CD4-positive, alpha-beta T cell (primary cell): ENCODE data around the gene KCNJ6. TPM values are rescaled to one million over a fixed set of nuclear protein-coding genes. Genes with fewer than 3 reads are reported as not detected.

ENCODE experiments used
- ATAC-seq: fragments of 200-7000 bp; cut with Tn5 transposase; one replicate; pipeline ENCODE4 v1.10.0; 2022; ENCODE audit warnings: mild to moderate bottlenecking; ENCODE audit not compliant: poor library complexity
- CTCF ChIA-PET: fragments of 350-600 bp; sonication (Branson Sonifier 250); formaldehyde crosslinking; loops from one replicate; lab custom pipeline; 2021; ENCODE audit warnings: antibody characterized with exemption, inconsistent platforms; lab: Charles Lee
- POLR2A ChIA-PET: fragments of 350-600 bp; sonication (Branson Sonifier 250); formaldehyde crosslinking; loops from one replicate; lab custom pipeline; 2021; ENCODE audit warnings: antibody characterized with exemption, inconsistent platforms; lab: Charles Lee
- DNase-seq, 14 experiments: peaks; one replicate each; pipeline ENCODE4 v3.0.0-alpha.2; 2013 to 2020; ENCODE audit warnings: mixed read lengths in 2 of 14
- H3K27ac ChIP-seq, 2 donors: one replicate each; pipeline versions ENCODE4 v1.5.1 to v1.7.0; 2013; ENCODE audit warnings: low read length in 2 of 2, low read depth in 1 of 2, mild to moderate bottlenecking in 1 of 2
- H3K27me3 ChIP-seq, 2 experiments: 1 replicate in 1 of 2; 2 replicates in 1 of 2; pipeline versions ENCODE4 v1.6.1 to v1.7.0; 2013; ENCODE audit warnings: low read length in 2 of 2, control low read depth in 1 of 2, mild to moderate bottlenecking in 1 of 2, moderate library complexity in 1 of 2; ENCODE audit not compliant: insufficient read depth in 2 of 2, control insufficient read depth in 1 of 2
- H3K36me3 ChIP-seq: one replicate; pipeline ENCODE4 v1.6.1; 2013; ENCODE audit warnings: low read length, control low read depth; ENCODE audit not compliant: insufficient read depth
- H3K4me1 ChIP-seq: one replicate; pipeline ENCODE4 v1.6.1; 2013; ENCODE audit warnings: low read length, control low read depth; ENCODE audit not compliant: insufficient read depth
- H3K4me3 ChIP-seq: one replicate; pipeline ENCODE4 v1.5.1; 2013; ENCODE audit warnings: mild to moderate bottlenecking, low read length, moderate library complexity
- H3K9me3 ChIP-seq, 2 experiments: 1 replicate in 1 of 2; 2 replicates in 1 of 2; pipeline versions ENCODE4 v1.6.1 to v1.7.0; 2013; ENCODE audit warnings: low read length in 2 of 2, mild to moderate bottlenecking in 2 of 2, control low read depth in 1 of 2, moderate library complexity in 1 of 2; ENCODE audit not compliant: control insufficient read depth in 1 of 2, insufficient read depth in 1 of 2
- H3K27ac Mint-ChIP-seq: one replicate; pipeline ENCODE4 v1.8.0; 2020; ENCODE audit warnings: mixed read lengths
- H3K27me3 Mint-ChIP-seq: one replicate; pipeline ENCODE4 v1.8.0; 2021; ENCODE audit warnings: mixed read lengths
- H3K36me3 Mint-ChIP-seq: one replicate; pipeline ENCODE4 v1.8.0; 2021; ENCODE audit warnings: low read depth, mixed read lengths
- H3K4me1 Mint-ChIP-seq: one replicate; pipeline ENCODE4 v1.8.0; 2021; ENCODE audit warnings: low read depth, mixed read lengths
- H3K4me3 Mint-ChIP-seq: one replicate; pipeline ENCODE4 v1.8.0; 2020; ENCODE audit warnings: mild to moderate bottlenecking, mixed read lengths
- H3K9me3 Mint-ChIP-seq: one replicate; pipeline ENCODE4 v1.8.0; 2020; ENCODE audit warnings: mixed read lengths
- intact Hi-C, 2 experiments: fragments of 100-400 bp; cut with DNase I in 1 of 2; cut with micrococcal nuclease in 1 of 2; formaldehyde crosslinking; loops; one replicate each; pipeline versions ENCODE4 v1.15.1 to v1.9.0; 2023 to 2025; cut with DNase I, micrococcal nuclease
- total RNA-seq, 174 experiments: library from RNA in 2 of 174; stranded (reverse) in 2 of 174; gene quantifications; one replicate each; pipeline ENCODE4 v1.2.3 and lab custom pipeline; 2021 to 2026
- TF ChIP-seq, protein P1 (sequence below): fragments of 200-600 bp; IDR thresholded peaks from one replicate; pipeline ENCODE4 v1.8.0; 2022; ENCODE audit warnings: antibody characterized with exemption, mild to moderate bottlenecking

The KCNJ6 gene
- total RNA-seq, 2 experiments from 2014 or later = not detected

DNA sequence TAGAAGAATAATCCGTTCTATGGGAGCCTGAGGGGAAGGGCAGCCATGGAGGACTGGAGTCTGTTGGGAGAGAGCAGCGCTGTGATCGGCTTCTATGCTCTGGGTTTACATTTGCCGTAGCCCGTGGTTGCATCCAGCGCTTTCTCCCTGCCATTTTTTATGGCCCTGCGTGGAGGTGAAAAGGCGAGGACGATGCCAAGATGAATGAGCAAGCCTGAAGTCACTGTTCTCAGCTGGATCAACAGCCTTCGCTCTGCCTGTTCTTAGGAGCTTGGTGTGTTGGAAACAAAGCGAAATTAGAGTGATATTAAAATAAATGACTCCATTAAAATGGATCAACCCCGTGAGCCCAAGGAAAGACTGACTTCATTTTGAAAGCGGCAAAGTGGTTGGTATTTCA, 120.2 kb downstream of the KCNJ6 start:
- H3K27ac Mint-ChIP-seq = no peak overlapping the region
- TF ChIP-seq, protein P1, sequence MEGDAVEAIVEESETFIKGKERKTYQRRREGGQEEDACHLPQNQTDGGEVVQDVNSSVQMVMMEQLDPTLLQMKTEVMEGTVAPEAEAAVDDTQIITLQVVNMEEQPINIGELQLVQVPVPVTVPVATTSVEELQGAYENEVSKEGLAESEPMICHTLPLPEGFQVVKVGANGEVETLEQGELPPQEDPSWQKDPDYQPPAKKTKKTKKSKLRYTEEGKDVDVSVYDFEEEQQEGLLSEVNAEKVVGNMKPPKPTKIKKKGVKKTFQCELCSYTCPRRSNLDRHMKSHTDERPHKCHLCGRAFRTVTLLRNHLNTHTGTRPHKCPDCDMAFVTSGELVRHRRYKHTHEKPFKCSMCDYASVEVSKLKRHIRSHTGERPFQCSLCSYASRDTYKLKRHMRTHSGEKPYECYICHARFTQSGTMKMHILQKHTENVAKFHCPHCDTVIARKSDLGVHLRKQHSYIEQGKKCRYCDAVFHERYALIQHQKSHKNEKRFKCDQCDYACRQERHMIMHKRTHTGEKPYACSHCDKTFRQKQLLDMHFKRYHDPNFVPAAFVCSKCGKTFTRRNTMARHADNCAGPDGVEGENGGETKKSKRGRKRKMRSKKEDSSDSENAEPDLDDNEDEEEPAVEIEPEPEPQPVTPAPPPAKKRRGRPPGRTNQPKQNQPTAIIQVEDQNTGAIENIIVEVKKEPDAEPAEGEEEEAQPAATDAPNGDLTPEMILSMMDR = no peak
- POLR2A ChIA-PET = no interaction called here
- intact Hi-C loops = no loop called here
- Histone ChIP-seq H3K9me3 (no peaks in the 10 kb centered on the region), H3K36me3 (no peaks in the 10 kb centered on the region), H3K4me3 (no peak overlapping the region), H3K4me1 (no peaks in the 10 kb centered on the region), H3K27me3 (peaks cover 0 to 4% of the 10 kb centered on the region in 2 experiments), H3K27ac (no peak overlapping the region)
- peaks cover 13% of the 10 kb centered on the region for H3K27me3 Mint-ChIP-seq
- no peaks in the 10 kb centered on the region for H3K36me3 Mint-ChIP-seq
- DNase-seq = no peak
- H3K4me1 Mint-ChIP-seq = no peaks in the 10 kb centered on the region
- ATAC-seq = no peak
- H3K4me3 Mint-ChIP-seq = no peak overlapping the region
- no peaks in the 10 kb centered on the region for H3K9me3 Mint-ChIP-seq
- CTCF ChIA-PET = no interaction called here

DNA sequence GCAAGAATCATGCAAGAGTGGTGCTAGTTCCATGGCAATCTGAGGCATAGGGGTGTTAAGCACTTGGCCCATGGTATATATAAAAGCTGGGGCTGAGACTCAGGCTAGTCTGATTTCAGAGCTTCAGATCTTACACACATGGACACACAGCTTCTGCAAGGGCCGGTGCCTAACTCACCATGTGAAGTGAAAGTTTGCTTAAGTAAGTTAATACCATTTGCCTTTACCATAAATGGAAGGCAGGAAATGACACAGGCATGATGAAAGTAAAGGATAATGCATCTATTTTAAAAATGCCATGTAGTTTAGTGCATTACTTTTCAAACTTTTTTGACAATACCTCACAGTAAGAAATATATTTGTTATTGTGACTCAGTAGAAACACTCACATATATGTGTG, 122.6 kb downstream of the KCNJ6 start:
- Histone ChIP-seq H3K36me3 (no peaks in the 10 kb centered on the region), H3K4me1 (no peaks in the 10 kb centered on the region), H3K27me3 (no peaks in the 10 kb centered on the region), H3K9me3 (no peaks in the 10 kb centered on the region), H3K4me3 (no peak overlapping the region), H3K27ac (no peak overlapping the region)
- H3K36me3 Mint-ChIP-seq = no peaks in the 10 kb centered on the region
- no peaks in the 10 kb centered on the region for H3K9me3 Mint-ChIP-seq
- TF ChIP-seq, protein P1 = no peak
- peaks cover 2% of the 10 kb centered on the region for H3K27me3 Mint-ChIP-seq
- H3K4me3 Mint-ChIP-seq = no peak overlapping the region
- no peaks in the 10 kb centered on the region for H3K4me1 Mint-ChIP-seq
- POLR2A ChIA-PET = no interaction called here
- intact Hi-C loops = no loop called here
- ATAC-seq (no peak), DNase-seq (no peak)
- CTCF ChIA-PET = no interaction called here
- H3K27ac Mint-ChIP-seq = no peak overlapping the region

DNA sequence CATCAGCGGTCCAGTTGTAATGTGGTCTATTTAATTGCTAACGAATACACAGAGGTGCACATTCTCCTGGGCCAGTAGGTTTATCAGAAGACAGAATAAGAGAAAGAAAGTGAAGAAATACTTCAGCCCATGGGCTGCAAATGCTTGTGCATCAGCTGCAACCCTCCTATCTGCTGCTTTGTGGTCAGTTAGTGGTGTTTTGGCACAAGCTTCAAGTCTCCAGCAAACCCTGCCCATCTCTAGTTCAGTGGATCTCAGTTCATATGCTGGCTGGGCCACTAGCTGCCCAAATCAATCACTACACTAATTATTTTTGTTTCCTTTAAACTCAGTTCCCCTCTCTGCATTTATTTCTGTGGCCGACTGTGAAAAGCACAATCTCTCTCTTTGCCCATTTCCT, 124.2 kb downstream of the KCNJ6 start:
- Mint-ChIP-seq H3K27me3 (no peaks in the 10 kb centered on the region), H3K36me3 (no peaks in the 10 kb centered on the region), H3K9me3 (no peaks in the 10 kb centered on the region), H3K4me3 (no peak overlapping the region), H3K27ac (no peak overlapping the region), H3K4me1 (no peaks in the 10 kb centered on the region)
- ATAC-seq (no peak), DNase-seq (no peak)
- H3K9me3 ChIP-seq = no peaks in the 10 kb centered on the region
- CTCF ChIA-PET = no interaction called here
- no peaks in the 10 kb centered on the region for H3K27me3 ChIP-seq
- POLR2A ChIA-PET = no interaction called here
- H3K27ac ChIP-seq = no peak overlapping the region
- TF ChIP-seq, protein P1 = no peak
- intact Hi-C loops = no loop called here
- H3K4me3 ChIP-seq = no peak overlapping the region
- no peaks in the 10 kb centered on the region for H3K36me3 ChIP-seq
- H3K4me1 ChIP-seq = no peaks in the 10 kb centered on the region
